Right forelimb (tissue), 1 donor: Measurements from ENCODE around the gene HCN1.
"Not testable (repeated sequence)": the region's sequence is repeated elsewhere in the genome, so short reads cannot be mapped to it uniquely, and the experiment has no call there.

Experiments used
- DNase-seq: peaks from one replicate; pipeline ENCODE4 v3.0.0-alpha.2; 2018

Gene HCN1

DNA sequence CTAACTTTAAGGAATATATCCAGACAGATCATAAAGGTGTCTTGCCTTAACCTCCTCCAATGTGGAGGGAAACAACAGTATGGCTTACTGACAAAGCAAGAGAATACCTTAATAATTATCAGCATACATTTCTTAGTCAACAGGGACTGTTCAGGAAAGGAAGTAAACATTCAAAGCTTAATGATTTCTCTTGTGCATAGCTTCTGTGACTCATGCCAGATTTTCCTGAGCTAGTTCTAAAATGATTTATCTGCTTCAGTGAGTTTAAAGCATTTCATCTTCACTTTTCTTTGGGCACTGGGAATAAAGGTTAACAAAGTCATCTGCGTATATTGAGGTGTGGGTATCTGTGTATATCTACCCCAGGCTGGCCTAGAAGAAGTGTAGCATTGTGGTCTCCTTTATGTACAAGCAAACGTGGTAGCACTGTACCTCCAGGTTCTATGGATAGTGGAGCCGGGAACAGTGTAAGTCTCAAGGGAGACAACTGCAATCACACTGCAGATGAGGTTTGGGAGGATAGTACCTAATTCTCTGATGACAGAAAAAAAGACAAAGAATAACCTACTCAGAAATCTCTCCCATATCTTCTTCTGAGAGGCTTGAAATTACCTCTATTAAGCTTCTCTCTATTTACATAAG is 284.1 kb downstream of the HCN1 start:
- no peak for DNase-seq

- DNase-seq, result no peak
These were observed 285.7 kb downstream of the HCN1 start for GRCh38 chr5:45410304-45410995.

DNA sequence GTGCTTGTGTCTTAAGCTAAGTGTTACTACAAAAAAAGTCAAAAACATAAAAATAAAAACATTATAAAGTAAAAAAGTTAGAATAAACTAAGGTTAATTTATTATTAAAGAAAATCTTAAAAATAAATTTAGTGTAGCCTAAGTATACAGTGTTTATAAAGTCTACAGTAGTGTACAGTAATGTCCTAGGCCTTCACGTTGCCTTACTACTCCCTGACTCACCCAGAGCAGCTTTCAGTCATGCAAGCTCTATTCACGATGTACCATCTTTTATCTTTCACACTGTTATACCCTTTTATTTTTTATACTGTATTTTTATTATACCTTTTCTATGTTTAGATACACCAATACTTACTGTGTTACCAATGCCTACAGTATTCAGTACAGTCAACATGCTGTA is 288.1 kb downstream of the HCN1 start:
- DNase-seq, result no peak

DNA sequence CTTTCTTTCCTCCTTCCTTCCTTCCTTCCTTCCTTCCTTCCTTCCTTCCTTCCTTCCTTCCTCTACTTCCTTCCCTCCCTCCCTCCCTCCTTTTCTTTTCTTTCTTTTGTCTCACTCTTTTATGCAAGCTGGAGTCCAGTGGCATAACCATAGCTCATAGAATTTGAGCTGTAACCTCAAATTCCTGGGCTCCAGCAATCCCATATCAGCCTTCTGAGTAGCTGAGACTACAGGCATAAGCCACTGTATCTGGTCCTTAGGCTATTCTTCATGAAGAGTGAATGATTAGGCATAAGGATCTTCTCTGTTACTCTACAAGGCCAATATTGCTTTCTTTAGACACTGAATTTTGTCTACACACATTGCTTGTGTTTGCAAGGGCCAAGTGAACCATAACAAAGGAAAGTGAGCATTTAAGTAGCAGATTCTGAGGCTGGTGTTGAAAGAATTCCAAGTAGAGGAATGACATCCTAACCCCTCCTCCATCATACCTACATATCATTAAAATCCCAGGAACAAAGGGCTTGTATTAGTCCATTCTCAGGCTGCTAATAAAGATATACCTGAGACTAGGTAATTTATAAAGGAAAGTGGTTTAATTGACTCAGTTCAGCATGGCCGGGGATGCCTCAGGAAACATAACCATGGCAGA is 293.2 kb downstream of the HCN1 start:
- no peak for DNase-seq

DNA sequence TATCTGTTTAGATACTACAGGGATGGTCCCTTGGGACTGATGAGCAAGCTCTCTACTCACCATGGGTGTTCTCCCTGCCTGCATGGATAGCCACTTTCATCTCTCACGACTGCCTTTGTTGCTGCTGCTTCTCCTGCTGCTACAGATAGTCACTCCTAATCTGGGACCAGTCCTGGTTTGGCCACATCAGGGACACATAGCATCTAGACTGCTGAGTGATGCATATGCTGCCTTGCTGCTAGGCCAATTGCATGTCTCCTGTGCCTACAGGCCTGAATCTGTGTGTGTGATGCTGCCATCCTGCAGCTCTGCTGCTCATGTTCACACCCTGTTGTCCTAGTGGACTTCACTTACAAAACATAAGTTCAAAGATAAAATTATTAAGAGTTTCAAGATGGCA is 297.1 kb downstream of the HCN1 start:
- no peak for DNase-seq

GRCh38 chr5:45385321-45386058 is 310.7 kb downstream of the HCN1 start:
- DNase-seq, result no peak

DNA sequence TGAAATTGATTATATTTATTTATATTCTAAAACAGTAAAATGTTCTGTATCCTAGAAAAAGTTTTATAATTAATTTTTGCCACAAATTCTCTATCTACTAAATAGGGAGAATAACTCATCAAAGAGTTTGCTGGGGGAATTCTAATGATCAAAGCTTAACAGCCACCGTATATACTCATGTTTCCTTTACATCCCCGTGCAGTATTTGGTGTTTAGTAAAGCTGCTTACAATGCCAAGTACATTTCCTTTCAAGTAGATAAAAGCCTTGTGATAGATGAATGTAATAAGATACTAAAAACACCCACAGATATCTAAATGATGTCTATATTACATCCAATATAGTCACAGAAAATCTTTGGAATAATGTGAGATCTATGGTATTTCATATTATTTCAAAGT is 312.2 kb downstream of the HCN1 start:
- DNase-seq, result no peak

- no peak for DNase-seq
These were observed 313.6 kb downstream of the HCN1 start for GRCh38 chr5:45382583-45382982.

GRCh38 chr5:45376417-45376816 is 319.8 kb downstream of the HCN1 start:
- no peak for DNase-seq

DNA sequence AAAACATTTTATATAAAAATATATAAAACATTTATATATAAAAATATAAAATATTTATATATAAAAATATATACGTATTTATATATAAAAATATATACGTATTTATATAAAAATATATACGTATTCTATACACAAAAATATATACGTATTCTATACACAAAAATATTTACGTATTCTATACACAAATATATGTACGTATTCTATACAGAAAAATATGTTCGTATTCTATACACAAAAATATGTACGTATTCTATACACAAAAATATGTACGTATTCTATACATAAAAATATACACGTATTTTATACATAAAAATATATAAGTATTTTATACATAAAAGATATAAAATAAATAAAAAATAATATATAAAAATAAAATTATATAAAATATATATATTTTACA is 323.6 kb downstream of the HCN1 start:
- DNase-seq, result no peak

DNA sequence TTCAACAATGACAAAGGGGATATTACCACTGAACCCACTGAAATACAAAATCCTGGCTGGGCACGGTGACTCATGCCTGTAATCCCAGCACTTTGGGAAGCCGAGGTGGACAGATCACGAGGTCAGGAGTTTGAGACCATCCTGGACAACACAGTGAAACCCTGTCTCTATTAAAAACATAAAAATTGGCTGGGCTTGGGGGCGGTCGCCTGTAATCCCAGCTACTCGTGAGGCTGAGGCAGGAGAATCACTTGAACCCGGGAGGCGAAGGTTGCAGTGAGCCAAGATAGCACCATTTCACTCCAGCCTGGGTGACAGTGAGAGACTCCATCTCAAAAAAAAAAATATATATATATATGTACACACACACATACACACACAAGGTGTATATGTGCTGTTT is 324.8 kb downstream of the HCN1 start:
- not testable (repeated sequence) for DNase-seq

GRCh38 chr5:45355189-45355992 is 340.8 kb downstream of the HCN1 start:
- DNase-seq, result no peak

GRCh38 chr5:45336464-45336863 is 359.7 kb downstream of the HCN1 start:
- DNase-seq, result no peak

DNA sequence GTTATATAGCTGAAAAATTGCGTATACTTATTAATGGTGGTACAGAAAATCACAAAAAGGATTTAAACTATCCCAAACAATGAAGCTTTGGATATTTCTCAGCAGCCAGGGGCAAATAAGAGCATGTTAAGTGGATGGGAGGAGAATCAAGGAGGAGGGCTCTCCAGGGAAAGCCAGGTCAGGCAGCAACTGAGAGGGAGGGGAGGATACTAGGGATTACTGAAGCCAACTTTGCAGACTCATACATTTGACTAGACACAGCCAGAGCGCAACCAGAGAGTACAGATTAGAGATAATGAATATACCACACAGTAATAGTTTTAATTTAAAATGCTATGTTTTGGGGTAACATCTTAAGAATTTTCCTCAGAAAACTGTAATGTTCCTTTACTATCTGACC is 360.2 kb downstream of the HCN1 start:
- no peak for DNase-seq

GRCh38 chr5:45335346-45335745 is 360.8 kb downstream of the HCN1 start:
- DNase-seq, result no peak

DNA sequence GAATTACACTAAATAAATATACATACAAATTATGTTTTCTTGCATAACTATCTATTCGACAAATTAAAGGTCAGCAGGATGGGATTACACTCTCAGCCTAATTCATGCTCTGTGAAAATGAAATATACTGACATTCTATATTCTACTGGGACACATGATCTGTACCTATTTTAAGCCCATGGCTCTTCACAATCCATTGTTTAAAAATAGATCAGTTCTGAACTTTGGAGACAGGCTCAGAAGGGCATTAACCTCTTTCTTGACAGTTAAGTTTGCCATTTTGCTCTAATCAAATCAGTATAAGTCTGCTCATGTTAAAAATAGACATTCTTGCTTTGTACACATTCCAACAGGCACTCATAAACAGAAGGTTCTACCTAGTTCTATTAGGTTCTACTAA is 361.2 kb downstream of the HCN1 start:
- no peak for DNase-seq

GRCh38 chr5:45312627-45313026 is 383.6 kb downstream of the HCN1 start:
- not testable (repeated sequence) for DNase-seq

- no peak for DNase-seq
These were observed 400.9 kb downstream of the HCN1 start for GRCh38 chr5:45295231-45295630.

DNA sequence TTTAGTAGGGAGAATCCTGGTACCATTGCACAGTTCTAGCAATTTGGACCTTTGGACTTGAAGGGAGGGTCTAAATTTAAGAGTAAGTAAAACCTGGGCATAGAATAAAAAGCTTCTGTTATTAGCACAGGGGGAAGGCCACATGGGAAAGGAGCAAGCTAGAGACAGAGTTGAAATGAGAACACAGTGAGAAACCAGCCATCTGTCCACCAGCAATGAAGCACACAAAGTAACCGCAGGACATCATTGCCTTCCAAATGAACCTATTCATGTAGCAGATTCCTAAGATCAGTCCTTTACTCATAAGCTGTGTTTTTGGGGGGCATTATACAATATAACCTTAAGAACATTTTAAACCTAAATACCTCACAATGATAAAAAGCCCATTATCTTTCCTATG is 407.4 kb downstream of the HCN1 start:
- DNase-seq, result no peak

DNA sequence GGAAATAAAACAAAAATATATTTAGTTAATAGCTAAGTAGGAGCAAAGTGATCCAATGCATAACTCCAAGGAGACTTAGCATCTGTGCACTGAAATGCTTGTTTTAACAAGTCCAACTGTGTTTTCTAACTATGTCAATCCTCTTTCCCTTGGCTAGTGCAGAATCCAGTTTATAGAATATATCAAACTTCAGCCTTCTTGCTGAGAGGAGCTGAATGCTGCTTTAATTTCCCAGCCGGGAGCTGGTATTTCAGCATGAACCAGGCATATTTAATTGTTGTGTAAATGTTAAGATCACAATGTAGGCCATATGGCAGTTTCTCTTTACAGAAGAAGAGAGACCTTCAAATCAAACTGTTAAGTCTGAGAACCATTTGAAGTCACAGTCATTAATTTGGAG is 411.7 kb downstream of the HCN1 start:
- no peak for DNase-seq

- no peak for DNase-seq
These were observed 415.1 kb downstream of the HCN1 start for GRCh38 chr5:45281081-45281480.

DNA sequence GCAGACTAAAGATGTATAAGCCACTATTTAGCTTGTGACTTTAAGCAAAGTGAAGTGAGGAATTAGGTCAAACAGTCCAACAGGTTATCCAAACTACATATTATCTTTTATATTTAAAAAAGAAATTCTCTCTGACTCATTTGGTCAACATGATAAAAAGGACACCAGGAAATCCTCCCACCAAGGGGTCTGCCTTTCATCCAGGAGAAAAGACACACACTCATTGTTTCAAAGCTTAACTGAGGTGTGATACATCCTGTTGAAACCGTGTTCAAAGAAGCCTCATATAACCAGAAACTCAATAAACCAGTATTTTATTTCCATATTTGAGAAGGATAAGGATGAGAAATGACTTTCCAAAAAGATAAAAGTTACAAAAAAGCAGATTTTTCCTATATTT is 417.1 kb downstream of the HCN1 start:
- DNase-seq, result no peak

DNA sequence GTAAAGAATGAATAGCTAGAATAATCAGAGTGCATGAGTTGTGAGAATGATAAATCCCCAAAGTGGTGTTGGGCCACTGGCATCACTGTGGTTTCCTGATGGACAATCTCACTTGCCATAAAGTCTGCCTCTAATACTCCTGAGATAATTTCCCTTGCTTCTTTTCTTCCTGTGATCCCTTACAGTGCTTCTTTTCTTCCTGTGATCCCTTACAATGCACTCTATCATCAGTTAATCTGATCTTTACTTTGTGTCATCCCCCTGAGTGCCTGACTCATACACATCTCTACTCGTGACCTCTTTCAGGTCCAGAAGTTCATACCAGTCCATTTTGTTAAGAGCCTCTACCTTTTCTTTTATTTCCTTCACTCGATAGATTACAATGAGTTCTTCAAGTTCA is 418.3 kb downstream of the HCN1 start:
- DNase-seq, result no peak
